ENCODE data around the gene CHFR.
A peak's percentile ranks its signal among the peaks of the same experiment; 100 is the strongest.
"Not testable (repeated sequence)": the region's sequence is repeated elsewhere in the genome, so short reads cannot be mapped to it uniquely, and the experiment has no call there.

CHFR gene

DNA sequence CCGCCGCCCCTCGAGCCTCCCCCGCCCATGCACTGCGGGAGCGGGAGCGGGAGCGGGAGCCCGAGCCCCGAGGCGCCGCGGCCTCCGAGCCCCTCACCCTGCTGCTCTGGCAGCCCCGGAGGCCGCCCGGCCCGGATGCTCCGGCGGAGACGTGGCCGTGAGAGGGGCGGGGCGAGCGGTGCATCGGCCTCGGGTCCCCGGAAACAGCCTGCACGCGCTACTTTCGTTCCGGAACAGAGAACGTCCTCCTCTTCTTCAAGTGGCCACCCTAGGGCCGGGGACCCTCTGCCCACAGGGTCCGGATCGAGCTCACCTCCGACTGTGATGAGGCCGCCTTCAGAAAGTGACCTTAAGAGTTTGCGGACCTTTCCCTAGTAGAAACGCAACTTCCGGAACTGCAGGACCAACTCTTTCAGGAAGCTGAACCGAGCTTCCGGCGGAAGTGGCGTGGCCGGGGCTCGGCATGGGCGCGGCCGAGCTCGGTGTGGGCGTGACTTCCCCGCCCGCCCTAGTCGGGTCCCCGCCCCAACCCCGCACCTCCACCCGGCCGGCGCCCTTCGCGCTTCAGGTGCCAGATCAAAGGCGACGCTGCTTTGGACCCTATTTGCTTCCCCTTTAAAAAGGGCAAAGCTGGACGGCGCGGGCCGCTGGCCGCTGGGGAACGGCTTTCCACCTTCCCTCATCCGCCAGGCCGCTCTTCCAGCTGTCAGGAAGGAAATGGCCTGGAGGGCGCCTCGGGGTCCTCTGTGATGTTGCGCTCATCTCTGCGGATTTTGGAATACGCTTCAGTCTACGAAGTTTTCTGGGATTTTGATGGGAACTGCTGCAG is 58.5 kb downstream of the CHFR start, which contains the start of gene GOLGA3:
Gene GOLGA3 (minus strand): TSS at position 164 of the 829 bp plus-strand sequence. CDS start 6,741 bp downstream, outside the sequence.
- H3K27me3 Mint-ChIP-seq (ENCODE audit: low read depth): no peaks in the 10 kb centered on the region
- H3K4me3 Mint-ChIP-seq: peak within 1 kb of the TSS; percentile 99
- no peaks in the 10 kb centered on the region for H3K9me3 Mint-ChIP-seq
- H3K36me3 Mint-ChIP-seq (ENCODE audit: low read depth): peaks cover 58% of the 10 kb centered on the region
- peak; percentile 94 for DNase-seq (ENCODE audit: low spot score)
- H3K27ac Mint-ChIP-seq: peak within 1 kb of the TSS; percentile 100
- peaks cover 32% of the 10 kb centered on the region for H3K4me1 Mint-ChIP-seq (ENCODE audit: low read depth)

GRCh38 chr12:132827763-132828703 is 59.4 kb downstream of the CHFR start:
- Mint-ChIP-seq H3K27me3 (ENCODE audit: low read depth) (no peaks in the 10 kb centered on the region), H3K36me3 (ENCODE audit: low read depth) (peaks cover 52% of the 10 kb centered on the region), H3K9me3 (no peaks in the 10 kb centered on the region), H3K27ac (peak overlapping the region; percentile 93), H3K4me3 (peak overlapping the region; percentile 87), H3K4me1 (ENCODE audit: low read depth) (peaks cover 25% of the 10 kb centered on the region)
- peak; percentile 24 for DNase-seq (ENCODE audit: low spot score)

DNA sequence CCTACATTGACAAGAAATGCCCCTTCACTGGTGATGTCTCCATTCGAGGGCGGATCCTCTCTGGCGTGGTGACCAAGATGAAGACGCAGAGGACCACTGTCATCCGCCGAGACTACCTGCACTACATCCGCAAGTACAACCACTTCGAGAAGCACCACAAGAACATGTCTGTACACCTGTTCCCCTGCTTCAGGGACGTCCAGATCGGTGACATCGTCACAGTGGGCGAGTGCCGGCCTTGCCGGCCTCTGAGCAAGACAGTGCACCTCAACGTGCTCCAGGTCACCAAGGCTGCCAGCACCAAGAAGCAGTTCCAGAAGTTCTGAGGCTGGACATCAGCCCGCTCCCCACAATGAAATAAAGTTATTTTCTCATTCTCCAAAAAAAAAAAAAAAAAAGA is 61.5 kb downstream of the CHFR start:
- H3K4me3 Mint-ChIP-seq: peak overlapping the region; percentile 49
- H3K27me3 Mint-ChIP-seq (ENCODE audit: low read depth): no peaks in the 10 kb centered on the region
- no peak overlapping the region for H3K27ac Mint-ChIP-seq
- peaks cover 25% of the 10 kb centered on the region for H3K4me1 Mint-ChIP-seq (ENCODE audit: low read depth)
- no peak for DNase-seq (ENCODE audit: low spot score)
- H3K9me3 Mint-ChIP-seq: no peaks in the 10 kb centered on the region
- H3K36me3 Mint-ChIP-seq (ENCODE audit: low read depth): peaks cover 46% of the 10 kb centered on the region

- no peaks in the 10 kb centered on the region for H3K9me3 Mint-ChIP-seq
- peaks cover 52% of the 10 kb centered on the region for H3K36me3 Mint-ChIP-seq (ENCODE audit: low read depth)
- no peak for DNase-seq (ENCODE audit: low spot score)
- no peak overlapping the region for H3K4me3 Mint-ChIP-seq
- H3K27ac Mint-ChIP-seq: no peak overlapping the region
- peaks cover 25% of the 10 kb centered on the region for H3K4me1 Mint-ChIP-seq (ENCODE audit: low read depth)
- H3K27me3 Mint-ChIP-seq (ENCODE audit: low read depth): no peaks in the 10 kb centered on the region
Observed at GRCh38 chr12:132825089-132825488, 62.3 kb downstream of the CHFR start.

- H3K27ac Mint-ChIP-seq: no peak overlapping the region
Observed at GRCh38 chr12:132824053-132824452, 63.4 kb downstream of the CHFR start.

GRCh38 chr12:132818562-132818961 is 68.8 kb downstream of the CHFR start:
- DNase-seq (ENCODE audit: low spot score): no peak
- no peak overlapping the region for H3K27ac Mint-ChIP-seq
- no peaks in the 10 kb centered on the region for H3K4me1 Mint-ChIP-seq (ENCODE audit: low read depth)
- H3K9me3 Mint-ChIP-seq: no peaks in the 10 kb centered on the region
- no peaks in the 10 kb centered on the region for H3K27me3 Mint-ChIP-seq (ENCODE audit: low read depth)
- peaks cover 37% of the 10 kb centered on the region for H3K36me3 Mint-ChIP-seq (ENCODE audit: low read depth)
- no peak overlapping the region for H3K4me3 Mint-ChIP-seq

More at GRCh38 chr12:132824053-132824452, 63.4 kb downstream of the CHFR start:
- no peak overlapping the region for H3K4me3 Mint-ChIP-seq
- DNase-seq (ENCODE audit: low spot score): no peak
- H3K27me3 Mint-ChIP-seq (ENCODE audit: low read depth): no peaks in the 10 kb centered on the region
- H3K4me1 Mint-ChIP-seq (ENCODE audit: low read depth): peaks cover 21% of the 10 kb centered on the region
- peaks cover 54% of the 10 kb centered on the region for H3K36me3 Mint-ChIP-seq (ENCODE audit: low read depth)
- H3K9me3 Mint-ChIP-seq: no peaks in the 10 kb centered on the region

DNA sequence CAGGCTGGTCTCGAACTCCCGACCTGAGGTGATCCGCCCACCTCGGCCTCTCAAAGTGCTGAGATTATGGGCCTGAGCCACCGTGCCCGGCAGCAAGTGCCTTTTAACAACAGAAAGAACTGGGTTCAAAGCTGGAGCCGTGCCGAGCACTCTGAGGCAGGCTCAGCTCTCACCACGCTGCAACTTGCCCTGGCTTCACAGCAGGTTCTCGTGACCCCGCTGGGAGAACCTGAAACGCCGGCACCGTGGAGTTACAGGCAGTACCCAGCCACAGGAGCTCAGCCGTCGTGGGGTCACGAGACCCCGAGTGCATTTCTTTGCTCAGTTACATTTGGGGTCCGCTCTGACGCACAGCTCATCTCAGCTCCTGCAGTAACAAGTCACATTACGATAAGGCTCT is 73.2 kb downstream of the CHFR start:
- Mint-ChIP-seq H3K27me3 (ENCODE audit: low read depth) (no peaks in the 10 kb centered on the region), H3K4me3 (no peak overlapping the region), H3K36me3 (ENCODE audit: low read depth) (peaks cover 39% of the 10 kb centered on the region), H3K27ac (no peak overlapping the region), H3K4me1 (ENCODE audit: low read depth) (peaks cover 2% of the 10 kb centered on the region), H3K9me3 (no peaks in the 10 kb centered on the region)
- no peak for DNase-seq (ENCODE audit: low spot score)

GRCh38 chr12:132813443-132813842 is 74.0 kb downstream of the CHFR start:
- H3K4me1 Mint-ChIP-seq (ENCODE audit: low read depth): peaks cover 2% of the 10 kb centered on the region
- no peak for DNase-seq (ENCODE audit: low spot score)
- H3K4me3 Mint-ChIP-seq: no peak overlapping the region
- H3K27me3 Mint-ChIP-seq (ENCODE audit: low read depth): no peaks in the 10 kb centered on the region
- peaks cover 39% of the 10 kb centered on the region for H3K36me3 Mint-ChIP-seq (ENCODE audit: low read depth)
- H3K27ac Mint-ChIP-seq: peak overlapping the region; percentile 10
- H3K9me3 Mint-ChIP-seq: no peaks in the 10 kb centered on the region

DNA sequence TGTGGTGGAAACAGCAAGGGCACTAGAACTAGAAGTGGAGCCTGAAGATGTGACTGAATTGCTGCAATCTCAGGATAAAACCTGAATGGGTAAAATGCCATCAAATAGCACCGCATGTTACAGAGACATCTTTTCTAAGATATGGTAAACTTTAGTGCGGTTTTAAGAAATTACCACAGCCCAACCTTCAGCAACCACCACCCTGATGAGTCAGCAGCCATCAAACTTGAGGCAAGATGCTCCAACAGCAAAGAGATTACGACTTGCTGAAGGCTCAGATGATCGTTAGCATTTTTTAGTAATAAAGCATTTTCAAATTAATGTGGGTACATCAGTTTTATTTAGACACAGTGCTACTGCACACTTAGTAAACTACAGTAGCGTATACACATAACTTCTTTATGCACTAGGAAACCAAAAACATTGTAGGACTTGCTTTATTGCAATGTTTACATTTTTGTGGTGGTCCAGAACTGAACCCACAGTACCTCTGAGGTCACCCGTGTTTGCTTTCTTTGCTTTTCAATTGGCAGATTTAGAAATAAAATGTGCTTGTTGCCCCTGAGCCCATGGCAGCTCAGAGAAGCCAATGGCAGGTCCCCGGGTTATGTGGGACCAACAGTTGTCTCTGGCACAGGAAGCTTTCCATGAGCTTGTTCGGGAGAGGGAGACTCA is 74.6 kb downstream of the CHFR start:
- H3K36me3 Mint-ChIP-seq (ENCODE audit: low read depth): peaks cover 41% of the 10 kb centered on the region
- H3K27ac Mint-ChIP-seq: peak overlapping the region; percentile 10
- H3K4me3 Mint-ChIP-seq: no peak overlapping the region
- no peaks in the 10 kb centered on the region for H3K27me3 Mint-ChIP-seq (ENCODE audit: low read depth)
- DNase-seq (ENCODE audit: low spot score): no peak
- peaks cover 2% of the 10 kb centered on the region for H3K4me1 Mint-ChIP-seq (ENCODE audit: low read depth)
- no peaks in the 10 kb centered on the region for H3K9me3 Mint-ChIP-seq

DNA sequence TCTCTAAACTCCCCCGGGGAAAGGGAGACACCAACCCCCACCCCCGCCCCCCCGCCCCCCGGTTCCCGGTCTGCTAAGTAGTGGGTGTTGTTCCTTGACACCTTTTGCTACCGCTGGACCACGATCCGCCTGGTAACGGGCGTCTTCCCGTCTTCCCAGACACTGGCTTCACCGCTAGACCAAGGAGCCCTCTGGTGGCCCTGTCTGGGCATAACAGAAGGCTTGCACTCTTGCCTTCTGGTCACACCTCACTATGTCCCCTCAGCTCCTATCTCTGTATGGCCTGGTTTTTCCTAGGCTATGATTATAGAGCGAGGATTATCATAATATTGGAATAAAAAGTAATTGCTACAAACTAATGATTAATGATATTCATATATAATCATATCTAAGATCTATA is 78.0 kb downstream of the CHFR start:
- not testable (repeated sequence) for H3K27me3 Mint-ChIP-seq (ENCODE audit: low read depth); H3K27ac Mint-ChIP-seq; DNase-seq (ENCODE audit: low spot score); H3K9me3 Mint-ChIP-seq; H3K4me1 Mint-ChIP-seq (ENCODE audit: low read depth); H3K4me3 Mint-ChIP-seq
- H3K36me3 Mint-ChIP-seq (ENCODE audit: low read depth): peaks cover 50% of the 10 kb centered on the region

- H3K36me3 Mint-ChIP-seq (ENCODE audit: low read depth): peaks cover 52% of the 10 kb centered on the region
- H3K4me1 Mint-ChIP-seq (ENCODE audit: low read depth): peaks cover 8% of the 10 kb centered on the region
- H3K4me3 Mint-ChIP-seq: no peak overlapping the region
- H3K27ac Mint-ChIP-seq: no peak overlapping the region
- H3K9me3 Mint-ChIP-seq: no peaks in the 10 kb centered on the region
- no peaks in the 10 kb centered on the region for H3K27me3 Mint-ChIP-seq (ENCODE audit: low read depth)
- no peak for DNase-seq (ENCODE audit: low spot score)
Observed at GRCh38 chr12:132807295-132808092, 79.9 kb downstream of the CHFR start.

DNA sequence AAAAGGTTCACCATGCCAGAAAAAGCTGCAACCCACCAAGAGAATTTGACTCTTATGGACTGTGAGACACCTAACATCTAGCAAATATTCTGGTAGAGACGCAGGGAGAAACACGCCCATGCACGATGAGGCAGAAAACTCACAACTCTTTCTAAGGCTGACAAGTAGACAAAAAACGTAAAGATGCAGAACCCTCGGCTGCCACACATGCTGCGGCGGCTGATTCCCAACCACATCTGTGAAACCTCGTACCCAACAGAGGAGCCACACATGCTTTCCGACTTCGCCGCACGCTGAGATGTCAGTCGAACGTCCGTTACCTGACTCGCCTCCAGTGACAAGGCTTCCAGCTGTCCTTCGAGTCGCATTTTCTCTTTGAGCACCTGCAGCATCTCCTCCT is 80.5 kb downstream of the CHFR start:
- H3K9me3 Mint-ChIP-seq: no peaks in the 10 kb centered on the region
- peaks cover 47% of the 10 kb centered on the region for H3K36me3 Mint-ChIP-seq (ENCODE audit: low read depth)
- H3K27ac Mint-ChIP-seq: no peak overlapping the region
- no peak overlapping the region for H3K4me3 Mint-ChIP-seq
- H3K4me1 Mint-ChIP-seq (ENCODE audit: low read depth): peaks cover 6% of the 10 kb centered on the region
- peak; percentile 8 for DNase-seq (ENCODE audit: low spot score)
- no peaks in the 10 kb centered on the region for H3K27me3 Mint-ChIP-seq (ENCODE audit: low read depth)

DNA sequence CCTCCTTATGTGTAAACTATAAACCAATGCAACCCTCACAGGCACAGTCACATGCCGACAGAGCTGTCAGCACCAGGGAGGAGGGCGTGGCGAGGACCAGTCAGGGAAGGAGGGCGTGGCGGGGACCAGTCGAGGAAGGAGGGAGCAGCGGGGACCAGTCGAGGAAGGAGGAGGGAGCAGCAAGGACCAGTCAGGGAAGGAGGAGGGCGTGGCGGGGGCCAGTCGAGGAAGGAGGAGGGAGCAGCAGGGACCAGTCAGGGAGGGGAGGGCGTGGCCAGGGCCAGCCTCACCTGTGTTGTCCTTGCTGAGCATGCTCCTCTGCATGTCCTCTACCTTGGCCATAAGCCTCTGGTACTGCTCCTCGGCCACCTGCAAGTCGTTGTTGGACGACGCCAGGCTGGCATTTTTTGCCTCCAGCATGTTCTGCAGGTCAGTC is 83.0 kb downstream of the CHFR start:
- peaks cover 53% of the 10 kb centered on the region for H3K36me3 Mint-ChIP-seq (ENCODE audit: low read depth)
- no peak overlapping the region for H3K4me3 Mint-ChIP-seq
- H3K27ac Mint-ChIP-seq: no peak overlapping the region
- no peaks in the 10 kb centered on the region for H3K9me3 Mint-ChIP-seq
- no peaks in the 10 kb centered on the region for H3K27me3 Mint-ChIP-seq (ENCODE audit: low read depth)
- H3K4me1 Mint-ChIP-seq (ENCODE audit: low read depth): peaks cover 6% of the 10 kb centered on the region
- no peak for DNase-seq (ENCODE audit: low spot score)
